K562 treated with DMSO at 1 percent for 24 hours (cell line): ENCODE measurements around the gene UVRAG. TPM values are rescaled to one million over a fixed set of nuclear protein-coding genes. Genes with fewer than 3 reads are reported as not detected.

Experiments
- total RNA-seq: library from RNA; unstranded; fragments of 300-600 nt; gene quantifications from 2 replicates; pipeline ENCODE4 v1.2.3, GENCODE V29; 2022; ENCODE audit warnings: low read depth; ENCODE audit not compliant: insufficient read depth

The UVRAG gene
- total RNA-seq: 10.7 and 13.5 TPM in 2 replicates

GRCh38 chr11:75814677-75815344 is at the start of gene UVRAG:
Gene UVRAG (plus strand): TSS chr11:75815210. CDS start chr11:75815408, 198 bp downstream.

GRCh38 chr11:75768112-75768908 is 46.7 kb upstream of the UVRAG start, which contains the start of gene DGAT2:
Gene DGAT2 (plus strand): TSS chr11:75768778. CDS start chr11:75768992, 214 bp downstream.

Other genes with a start within 250 kb of the UVRAG start
- not detected in 2 replicates for gene MAP6, start 146.2 kb upstream of the UVRAG start, total RNA-seq
- gene MOGAT2, start 97.4 kb upstream of the UVRAG start, total RNA-seq: 0.19 and 0.45 TPM in 2 replicates
- gene DGAT2, start 46.4 kb upstream of the UVRAG start, total RNA-seq: 6.8 and 7.3 TPM in 2 replicates